ENCODE measurements around the gene HEBP1. TPM values are rescaled to one million over a fixed set of nuclear protein-coding genes. Genes with fewer than 3 reads are reported as not detected.

The HEBP1 gene
- total RNA-seq, 1 donor from 2014 or later, result 28.9 TPM

GRCh38 chr12:12999271-12999958, 650 bp downstream of the HEBP1 start:
- Histone ChIP-seq H3K9me3 (ENCODE audit: insufficient read depth, low read depth, low read length) (no peaks in the 10 kb centered on the region), H3K36me3 (ENCODE audit: insufficient read depth, low read length) (no peaks in the 10 kb centered on the region), H3K27ac (ENCODE audit: low read depth, low read length) (peak overlapping the region; percentile 49), H3K79me2 (ENCODE audit: insufficient read depth, low read length) (peaks cover 23% of the 10 kb centered on the region), H3K9ac (ENCODE audit: low read length) (peak overlapping the region; percentile 87), H3K4me2 (ENCODE audit: low read length) (peak overlapping the region; percentile 98), H3K27me3 (ENCODE audit: insufficient read depth, low read length) (no peaks in the 10 kb centered on the region), H3K4me1 (ENCODE audit: insufficient read depth, low read length) (peaks cover 20% of the 10 kb centered on the region), H4K20me1 (ENCODE audit: insufficient read depth, low read length) (peaks cover 5% of the 10 kb centered on the region), H3K4me3 (ENCODE audit: insufficient read depth, low read depth, low read length) (peak overlapping the region; percentile 88), H2AFZ (ENCODE audit: low read depth, low read length) (peak overlapping the region; percentile 95)
- Mint-ChIP-seq H3K4me3 (ENCODE audit: unreplicated experiment) (peak overlapping the region; percentile 97), H3K27me3 (ENCODE audit: low read depth, unreplicated experiment) (no peaks in the 10 kb centered on the region), H3K9me3 (ENCODE audit: unreplicated experiment) (no peaks in the 10 kb centered on the region), H3K36me3 (ENCODE audit: low read depth, unreplicated experiment) (no peaks in the 10 kb centered on the region), H3K27ac (ENCODE audit: unreplicated experiment) (peak overlapping the region; percentile 91), H3K4me1 (ENCODE audit: low read depth, unreplicated experiment) (peaks cover 8% of the 10 kb centered on the region)
- TF ChIP-seq EZH2 (IDR thresholded peaks at IDR 0.05; ENCODE audit: insufficient read depth, low read length) (no peak), CTCF (IDR thresholded peaks at IDR 0.05; ENCODE audit: insufficient read depth, low read depth, low read length) (no peak)
- FAIRE-seq (peak; percentile 56), DNase-seq (ENCODE audit: low read depth) (peak; percentile 9)

- no peaks in the 10 kb centered on the region for H3K36me3 Mint-ChIP-seq (ENCODE audit: low read depth, unreplicated experiment)
- H3K4me3 ChIP-seq (ENCODE audit: insufficient read depth, low read depth, low read length), result no peak overlapping the region
- peaks cover 20% of the 10 kb centered on the region for H3K4me1 ChIP-seq (ENCODE audit: insufficient read depth, low read length)
- H3K27me3 Mint-ChIP-seq (ENCODE audit: low read depth, unreplicated experiment), result no peaks in the 10 kb centered on the region
- FAIRE-seq, result no peak
- H3K36me3 ChIP-seq (ENCODE audit: insufficient read depth, low read length), result no peaks in the 10 kb centered on the region
- H3K9me3 ChIP-seq (ENCODE audit: insufficient read depth, low read depth, low read length), result no peaks in the 10 kb centered on the region
- H3K4me3 Mint-ChIP-seq (ENCODE audit: unreplicated experiment), result no peak overlapping the region
- TF ChIP-seq EZH2 (IDR thresholded peaks at IDR 0.05; ENCODE audit: insufficient read depth, low read length) (no peak), CTCF (IDR thresholded peaks at IDR 0.05; ENCODE audit: insufficient read depth, low read depth, low read length) (no peak)
- H4K20me1 ChIP-seq (ENCODE audit: insufficient read depth, low read length), result peaks cover 5% of the 10 kb centered on the region
- H3K27ac Mint-ChIP-seq (ENCODE audit: unreplicated experiment), result no peak overlapping the region
- H3K4me2 ChIP-seq (ENCODE audit: low read length), result peak overlapping the region; percentile 98
- H3K27ac ChIP-seq (ENCODE audit: low read depth, low read length), result no peak overlapping the region
- no peak for DNase-seq (ENCODE audit: low read depth)
- no peaks in the 10 kb centered on the region for H3K9me3 Mint-ChIP-seq (ENCODE audit: unreplicated experiment)
- no peak overlapping the region for H3K9ac ChIP-seq (ENCODE audit: low read length)
- H3K4me1 Mint-ChIP-seq (ENCODE audit: low read depth, unreplicated experiment), result peaks cover 8% of the 10 kb centered on the region
- no peaks in the 10 kb centered on the region for H3K27me3 ChIP-seq (ENCODE audit: insufficient read depth, low read length)
- H3K79me2 ChIP-seq (ENCODE audit: insufficient read depth, low read length), result peaks cover 24% of the 10 kb centered on the region
- no peak overlapping the region for H2AFZ ChIP-seq (ENCODE audit: low read depth, low read length)
These were observed 1.8 kb downstream of the HEBP1 start for GRCh38 chr12:12998248-12998647.

GRCh38 chr12:12997734-12998133, 2.3 kb downstream of the HEBP1 start:
- no peak overlapping the region for H3K4me3 ChIP-seq (ENCODE audit: insufficient read depth, low read depth, low read length)
- no peak overlapping the region for H3K27ac Mint-ChIP-seq (ENCODE audit: unreplicated experiment)
- H3K36me3 ChIP-seq (ENCODE audit: insufficient read depth, low read length), result no peaks in the 10 kb centered on the region
- H3K9me3 Mint-ChIP-seq (ENCODE audit: unreplicated experiment), result no peaks in the 10 kb centered on the region
- no peaks in the 10 kb centered on the region for H3K27me3 Mint-ChIP-seq (ENCODE audit: low read depth, unreplicated experiment)
- H3K27me3 ChIP-seq (ENCODE audit: insufficient read depth, low read length), result no peaks in the 10 kb centered on the region
- H3K9ac ChIP-seq (ENCODE audit: low read length), result no peak overlapping the region
- peaks cover 20% of the 10 kb centered on the region for H3K4me1 ChIP-seq (ENCODE audit: insufficient read depth, low read length)
- H3K79me2 ChIP-seq (ENCODE audit: insufficient read depth, low read length), result peaks cover 24% of the 10 kb centered on the region
- no peaks in the 10 kb centered on the region for H3K9me3 ChIP-seq (ENCODE audit: insufficient read depth, low read depth, low read length)
- H3K4me3 Mint-ChIP-seq (ENCODE audit: unreplicated experiment), result no peak overlapping the region
- no peaks in the 10 kb centered on the region for H3K36me3 Mint-ChIP-seq (ENCODE audit: low read depth, unreplicated experiment)
- H4K20me1 ChIP-seq (ENCODE audit: insufficient read depth, low read length), result peaks cover 5% of the 10 kb centered on the region
- FAIRE-seq, result no peak
- no peak for DNase-seq (ENCODE audit: low read depth)
- H3K4me1 Mint-ChIP-seq (ENCODE audit: low read depth, unreplicated experiment), result peaks cover 11% of the 10 kb centered on the region
- H3K27ac ChIP-seq (ENCODE audit: low read depth, low read length), result no peak overlapping the region
- H2AFZ ChIP-seq (ENCODE audit: low read depth, low read length), result no peak overlapping the region
- no peak overlapping the region for H3K4me2 ChIP-seq (ENCODE audit: low read length)
- TF ChIP-seq CTCF (IDR thresholded peaks at IDR 0.05; ENCODE audit: insufficient read depth, low read depth, low read length) (no peak), EZH2 (IDR thresholded peaks at IDR 0.05; ENCODE audit: insufficient read depth, low read length) (no peak)

Data from astrocyte (in vitro differentiated cells and primary cell).